ENCODE data around the gene TNC. TPM values are rescaled to one million over a fixed set of nuclear protein-coding genes. Genes with fewer than 3 reads are reported as not detected.

The TNC gene
- total RNA-seq, 1 experiment from 2014 or later: 11.4 TPM

GRCh38 chr9:115134941-115135340 is 17.0 kb upstream of the TNC start:
- BruUV-seq (replicated peaks): no TSS peak
- Mint-ChIP-seq H3K36me3 (ENCODE audit: insufficient read depth, unreplicated experiment) (no peaks in the 10 kb centered on the region), H3K27ac (ENCODE audit: unreplicated experiment) (no peak overlapping the region), H3K4me1 (ENCODE audit: low read depth, unreplicated experiment) (no peaks in the 10 kb centered on the region), H3K4me3 (ENCODE audit: unreplicated experiment) (no peak overlapping the region), H3K9me3 (ENCODE audit: unreplicated experiment) (no peaks in the 10 kb centered on the region), H3K27me3 (ENCODE audit: insufficient read depth, unreplicated experiment) (no peaks in the 10 kb centered on the region)
- no peak for TF ChIP-seq CTCF (IDR thresholded peaks at IDR 0.05; ENCODE audit: insufficient read depth in 1 of 2, low read depth in 1 of 2, low read length in 1 of 2, severe bottlenecking in 1 of 2, unreplicated experiment in 1 of 2)
- intact Hi-C loops (cut with micrococcal nuclease; ENCODE audit: unreplicated experiment): no loop called here
- H3K27me3 ChIP-seq (replicated peaks; ENCODE audit: control insufficient read depth, insufficient read depth, low read length): no peaks in the 10 kb centered on the region
- no peaks in the 10 kb centered on the region for H3K4me1 ChIP-seq
- ChIA-PET CTCF (no interaction called here), POLR2A (no interaction called here)
- no peaks in the 10 kb centered on the region for H3K36me3 ChIP-seq (ENCODE audit: control insufficient read depth, insufficient read depth, low read length)
- no peaks in the 10 kb centered on the region for H3K9me3 ChIP-seq
- no peak overlapping the region for H3K4me3 ChIP-seq (ENCODE audit: low read depth, low read length)
- no peak for DNase-seq

GRCh38 chr9:115133649-115134048 is 15.7 kb upstream of the TNC start:
- intact Hi-C loops (cut with micrococcal nuclease; ENCODE audit: unreplicated experiment): no loop called here
- H3K27me3 ChIP-seq (replicated peaks; ENCODE audit: control insufficient read depth, insufficient read depth, low read length): no peaks in the 10 kb centered on the region
- CTCF ChIA-PET: no interaction called here
- no peak overlapping the region for H3K4me3 Mint-ChIP-seq (ENCODE audit: unreplicated experiment)
- H3K27me3 Mint-ChIP-seq (ENCODE audit: insufficient read depth, unreplicated experiment): no peaks in the 10 kb centered on the region
- DNase-seq: no peak
- POLR2A ChIA-PET: no interaction called here
- no peaks in the 10 kb centered on the region for H3K4me1 ChIP-seq
- H3K9me3 Mint-ChIP-seq (ENCODE audit: unreplicated experiment): peaks cover 2% of the 10 kb centered on the region
- no peak for TF ChIP-seq CTCF (IDR thresholded peaks at IDR 0.05; ENCODE audit: insufficient read depth in 1 of 2, low read depth in 1 of 2, low read length in 1 of 2, severe bottlenecking in 1 of 2, unreplicated experiment in 1 of 2)
- H3K4me1 Mint-ChIP-seq (ENCODE audit: low read depth, unreplicated experiment): no peaks in the 10 kb centered on the region
- no peak overlapping the region for H3K4me3 ChIP-seq (ENCODE audit: low read depth, low read length)
- H3K9me3 ChIP-seq: no peaks in the 10 kb centered on the region
- no peak overlapping the region for H3K27ac Mint-ChIP-seq (ENCODE audit: unreplicated experiment)
- H3K36me3 Mint-ChIP-seq (ENCODE audit: insufficient read depth, unreplicated experiment): no peaks in the 10 kb centered on the region
- no TSS peak for BruUV-seq (replicated peaks)
- H3K36me3 ChIP-seq (ENCODE audit: control insufficient read depth, insufficient read depth, low read length): no peaks in the 10 kb centered on the region

- Histone ChIP-seq H3K4me1 (no peaks in the 10 kb centered on the region), H3K27me3 (replicated peaks; ENCODE audit: control insufficient read depth, insufficient read depth, low read length) (no peaks in the 10 kb centered on the region), H3K36me3 (ENCODE audit: control insufficient read depth, insufficient read depth, low read length) (no peaks in the 10 kb centered on the region), H3K4me3 (ENCODE audit: low read depth, low read length) (no peak overlapping the region), H3K9me3 (no peaks in the 10 kb centered on the region)
- no peaks in the 10 kb centered on the region for H3K4me1 Mint-ChIP-seq (ENCODE audit: low read depth, unreplicated experiment)
- no TSS peak for BruUV-seq (replicated peaks)
- H3K27me3 Mint-ChIP-seq (ENCODE audit: insufficient read depth, unreplicated experiment): no peaks in the 10 kb centered on the region
- H3K36me3 Mint-ChIP-seq (ENCODE audit: insufficient read depth, unreplicated experiment): no peaks in the 10 kb centered on the region
- intact Hi-C loops (cut with micrococcal nuclease; ENCODE audit: unreplicated experiment): no loop called here
- H3K4me3 Mint-ChIP-seq (ENCODE audit: unreplicated experiment): no peak overlapping the region
- no peak for TF ChIP-seq CTCF (IDR thresholded peaks at IDR 0.05; ENCODE audit: insufficient read depth in 1 of 2, low read depth in 1 of 2, low read length in 1 of 2, severe bottlenecking in 1 of 2, unreplicated experiment in 1 of 2)
- no peak overlapping the region for H3K27ac Mint-ChIP-seq (ENCODE audit: unreplicated experiment)
- no peak for DNase-seq
- ChIA-PET CTCF (no interaction called here), POLR2A (interaction anchor here (0.6 kb wide), 1 partner anchor 196 kb away, joined by 4 read pairs; no protein-coding TSS in a partner anchor)
- H3K9me3 Mint-ChIP-seq (ENCODE audit: unreplicated experiment): peaks cover 10% of the 10 kb centered on the region
These were observed 14.7 kb upstream of the TNC start for GRCh38 chr9:115132648-115133047.
